K562 treated with DMSO at 1 percent for 24 hours (cell line): Measurements from ENCODE around the gene CCDC142. TPM values are rescaled to one million over a fixed set of nuclear protein-coding genes. Genes with fewer than 3 reads are reported as not detected.

Source experiments
- total RNA-seq: library from RNA; unstranded; fragments of 300-600 nt; gene quantifications from 2 replicates; pipeline ENCODE4 v1.2.3, GENCODE V29; 2022; ENCODE audit warnings: low read depth; ENCODE audit not compliant: insufficient read depth

CCDC142 gene
- total RNA-seq = 8.3 and 9.2 TPM in 2 replicates

GRCh38 chr2:74482801-74483674, at the start of gene CCDC142, which contains the start of gene TTC31:
Gene CCDC142 (minus strand): TSS chr2:74482998. CDS start chr2:74482837, 161 bp downstream.
Gene TTC31 (plus strand): TSS chr2:74483081. CDS start chr2:74483096, 15 bp downstream.

GRCh38 chr2:74529357-74530238, 46.8 kb upstream of the CCDC142 start, which contains the start of the genes AUP1 and HTRA2:
Gene AUP1 (minus strand): TSS chr2:74529706. CDS start chr2:74529629, 77 bp downstream.
Gene HTRA2 (plus strand): TSS chr2:74529933. CDS start chr2:74530007, 74 bp downstream.

GRCh38 chr2:74525717-74526648, 43.2 kb upstream of the CCDC142 start, which contains the start of gene DQX1:
Gene DQX1 (minus strand): TSS chr2:74526231. CDS start chr2:74525729, 502 bp downstream.

DNA sequence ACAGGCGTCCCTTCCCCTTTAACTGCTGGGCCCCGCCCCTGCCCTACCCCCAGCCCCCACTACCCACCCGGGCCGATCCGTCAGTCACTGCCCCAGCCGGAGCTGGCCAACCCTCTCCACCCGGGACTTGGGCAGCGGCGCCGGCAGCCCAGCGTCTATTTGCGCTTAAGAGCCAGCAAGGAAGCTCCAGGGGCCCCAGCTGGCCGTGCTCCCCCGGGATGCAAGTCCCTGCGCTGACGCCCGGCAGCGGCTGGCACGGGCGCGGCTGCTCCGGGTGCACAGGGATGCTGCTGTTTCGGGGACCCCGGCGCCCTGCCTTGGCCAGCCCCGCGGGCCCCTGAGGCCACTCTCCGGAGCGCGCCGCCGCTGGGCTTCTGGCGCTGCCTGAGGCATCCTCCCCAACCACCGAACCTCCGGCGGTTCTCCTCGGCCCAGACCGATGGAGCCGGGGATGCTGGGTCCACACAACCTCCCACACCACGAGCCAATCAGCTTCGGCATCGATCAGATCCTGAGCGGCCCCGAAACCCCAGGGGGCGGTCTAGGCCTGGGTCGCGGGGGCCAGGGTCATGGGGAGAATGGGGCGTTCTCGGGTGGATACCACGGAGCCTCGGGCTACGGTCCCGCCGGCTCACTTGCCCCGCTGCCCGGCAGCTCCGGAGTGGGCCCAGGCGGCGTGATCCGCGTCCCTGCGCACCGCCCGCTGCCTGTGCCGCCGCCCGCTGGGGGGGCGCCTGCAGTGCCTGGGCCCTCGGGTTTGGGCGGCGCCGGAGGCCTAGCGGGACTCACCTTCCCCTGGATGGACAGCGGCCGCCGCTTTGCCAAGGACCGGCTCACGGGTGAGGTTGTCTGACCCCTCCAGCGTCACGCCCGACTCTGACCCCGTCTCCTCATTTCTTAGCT, 31.8 kb upstream of the CCDC142 start, which contains the start of gene TLX2:
Gene TLX2, plus strand, starts transcription at position 83 of the 903 bp plus-strand sequence. Its CDS starts 357 bp downstream, at position 440.

GRCh38 chr2:74507145-74507925, 24.5 kb upstream of the CCDC142 start, which contains the start of gene PCGF1:
Gene PCGF1 (minus strand): TSS chr2:74507695. CDS start chr2:74507668, 27 bp downstream.

GRCh38 chr2:74499267-74499939, 16.6 kb upstream of the CCDC142 start, which contains the start of gene LBX2:
Gene LBX2 (minus strand): TSS chr2:74499603. CDS start chr2:74499537, 66 bp downstream.

DNA sequence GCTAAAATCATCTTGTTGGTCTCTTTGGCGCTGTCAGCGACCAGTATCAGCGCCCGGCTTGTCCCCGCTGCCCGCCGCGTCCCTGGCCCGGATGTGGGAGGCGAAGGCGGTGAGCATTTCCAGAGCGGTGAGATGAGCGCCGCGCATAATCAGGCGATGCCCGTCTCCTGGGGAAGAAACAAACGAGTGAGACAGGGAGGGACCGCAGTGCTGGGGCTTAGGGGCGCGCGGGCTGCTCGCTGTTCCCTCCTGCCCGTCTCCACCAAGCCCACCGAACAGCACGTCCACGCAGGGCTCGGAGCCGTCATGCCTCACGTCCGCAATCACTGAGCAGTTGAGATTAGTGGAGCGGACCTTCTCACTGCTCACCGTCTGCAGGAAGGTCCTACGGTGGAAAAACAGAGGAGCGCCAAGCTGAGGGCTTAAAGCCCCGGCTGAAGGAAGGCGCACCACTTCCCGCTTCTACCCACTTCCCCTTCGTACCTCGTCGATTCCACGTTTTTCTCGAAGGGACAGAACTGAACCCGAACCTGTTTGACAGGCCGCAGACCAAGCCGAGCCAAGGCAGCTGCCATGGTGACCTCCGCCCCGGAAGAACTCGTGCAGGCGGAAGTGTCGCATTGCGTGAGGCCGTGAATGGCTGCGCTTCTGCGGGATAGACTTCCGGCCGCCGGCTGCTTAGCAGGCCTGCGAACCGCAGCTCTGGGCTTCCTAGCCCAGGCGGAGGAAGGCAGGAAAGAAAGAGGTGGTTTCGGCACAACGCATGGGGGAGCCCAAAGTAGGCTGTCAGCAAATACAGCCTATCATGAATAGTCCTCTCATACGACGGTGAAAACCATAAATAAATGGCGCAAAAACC, 10.5 kb downstream of the CCDC142 start, which contains the start of gene MRPL53:
Gene MRPL53, minus strand, starts transcription at position 595 of the 859 bp plus-strand sequence. Its CDS starts 20 bp downstream, at position 575.

GRCh38 chr2:74458132-74458937, 24.5 kb downstream of the CCDC142 start, which contains the start of gene WBP1:
Gene WBP1 (plus strand): TSS chr2:74458438. CDS start chr2:74458603, 165 bp downstream.

DNA sequence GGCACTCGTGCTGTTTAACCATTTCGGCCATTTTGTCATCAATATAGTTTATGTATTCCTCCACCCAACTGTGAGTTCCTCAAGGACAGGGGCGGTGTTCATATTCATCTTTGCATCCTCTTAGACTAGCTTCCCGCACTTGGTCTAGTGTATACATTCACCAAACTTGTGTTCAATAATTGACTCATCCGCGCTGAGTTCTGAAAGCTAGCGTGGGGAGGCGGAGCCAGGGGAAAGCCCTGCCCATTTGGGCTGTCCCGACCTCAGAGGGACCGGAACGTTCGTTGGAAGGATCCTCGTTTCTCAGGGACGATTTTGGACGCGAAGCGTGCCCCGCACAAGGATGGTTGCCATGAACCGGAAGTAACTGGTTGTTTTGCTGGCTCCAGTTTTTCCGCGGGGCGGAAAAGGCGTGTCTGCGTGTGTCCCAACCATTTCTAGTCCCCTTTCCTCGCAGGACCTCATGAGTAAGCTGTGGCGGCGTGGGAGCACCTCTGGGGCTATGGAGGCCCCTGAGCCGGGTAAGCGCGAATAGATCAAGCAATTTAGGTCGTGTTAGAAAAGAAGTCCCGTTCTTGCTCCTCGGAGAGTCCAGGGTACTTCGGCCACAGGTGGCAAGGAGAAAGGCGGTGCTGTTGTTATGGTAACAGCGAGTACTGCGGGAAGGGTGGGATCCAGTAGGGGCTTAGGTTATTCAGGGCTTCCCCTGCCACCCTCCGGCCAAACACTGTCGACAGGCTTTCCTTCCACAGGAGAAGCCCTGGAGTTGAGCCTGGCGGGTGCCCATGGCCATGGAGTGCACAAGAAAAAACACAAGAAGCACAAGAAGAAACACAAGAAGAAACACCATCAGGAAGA, 27.9 kb downstream of the CCDC142 start, which contains the start of gene INO80B:
Gene INO80B, plus strand, starts transcription at position 434 of the 858 bp plus-strand sequence. Its CDS starts 30 bp downstream, at position 464.

DNA sequence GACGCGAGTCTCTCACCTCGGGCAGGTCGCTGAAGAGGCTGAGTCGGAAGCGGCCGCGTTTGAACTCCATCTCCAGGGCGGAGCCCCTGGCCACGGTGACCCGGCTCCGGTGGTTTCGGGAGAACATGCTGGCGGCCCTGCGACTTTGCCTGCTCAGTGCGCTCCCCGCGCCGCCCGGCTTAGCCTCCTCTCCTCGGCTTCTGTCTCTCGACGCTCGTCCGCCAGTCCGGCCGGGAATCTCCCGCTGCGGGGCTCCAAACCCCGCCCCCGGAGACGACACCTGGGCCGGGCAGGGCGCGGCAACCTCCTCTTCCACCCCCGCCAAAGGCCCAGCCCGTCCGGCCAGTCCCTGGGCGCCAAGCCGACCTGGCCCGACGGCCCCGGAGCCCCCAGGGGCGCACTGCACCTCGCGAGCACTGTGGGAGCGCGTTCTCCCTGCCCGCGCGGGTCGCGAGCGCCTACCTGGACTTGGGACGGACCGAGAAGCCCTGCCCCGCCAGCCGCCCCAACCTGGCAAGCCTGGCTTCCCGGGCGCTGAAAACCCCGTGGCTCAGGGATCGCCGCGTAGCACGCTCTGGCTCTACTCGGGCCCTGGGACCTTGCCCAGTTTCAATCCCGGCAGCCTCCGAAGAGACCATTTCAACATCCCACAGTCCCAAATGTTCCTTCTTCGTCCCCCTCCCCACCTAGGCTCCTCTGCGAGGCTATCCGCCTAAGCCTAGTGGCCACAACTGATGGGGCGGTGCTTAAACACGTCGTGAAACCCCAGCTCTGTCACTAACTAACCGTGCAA, 40.9 kb downstream of the CCDC142 start, which contains the start of gene RTKN:
Gene RTKN, minus strand, starts transcription at position 248 of the 793 bp plus-strand sequence. Its CDS starts 121 bp downstream, at position 127.

